ENCODE measurements around the gene HCN4. TPM values are rescaled to one million over a fixed set of nuclear protein-coding genes. Genes with fewer than 3 reads are reported as not detected.

The HCN4 gene
- total and polyA plus RNA-seq, 4 experiments from 2014 or later = not detected

DNA sequence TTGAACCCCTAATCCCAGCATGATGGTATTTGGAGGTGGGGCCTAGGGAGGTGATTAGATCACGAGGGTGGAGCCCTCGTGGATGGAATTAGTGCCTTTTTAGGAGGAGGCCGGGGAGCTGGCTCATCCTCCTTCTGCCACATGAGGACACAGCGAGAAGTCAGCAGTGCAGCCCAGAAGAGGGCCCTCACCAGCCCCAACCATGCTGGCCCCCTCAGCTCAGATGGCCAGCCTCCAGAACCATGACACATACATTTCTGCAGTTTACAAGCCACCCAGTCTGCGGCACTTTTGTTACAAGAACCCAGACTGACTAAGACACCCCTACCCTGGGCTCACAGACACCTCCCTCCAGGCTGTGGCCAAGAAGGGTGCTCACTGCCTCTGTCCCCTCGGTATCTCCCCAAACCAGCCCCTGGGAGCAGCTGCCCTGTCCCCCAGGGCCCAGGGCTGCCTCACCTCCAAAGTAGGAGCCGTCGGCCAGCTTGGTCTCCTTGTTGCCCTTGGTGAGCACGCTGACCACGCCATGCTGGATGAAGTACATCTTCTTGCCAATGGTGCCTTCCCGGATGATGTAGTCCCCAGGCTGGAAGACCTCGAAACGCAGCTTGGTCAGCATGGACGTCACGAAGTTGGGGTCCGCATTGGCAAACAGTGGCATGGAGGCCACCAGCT is 44.1 kb downstream of the HCN4 start:
- Mint-ChIP-seq H3K27ac (no peak overlapping the region), H3K36me3 (no peaks in the 10 kb centered on the region), H3K27me3 (peaks cover 3 to 11% of the 10 kb centered on the region in 2 donors), H3K4me3 (no peak overlapping the region), H3K4me1 (peaks cover 0 to 6% (median under 1%) of the 10 kb centered on the region in 4 donors), H3K9me3 (no peaks in the 10 kb centered on the region)
- ChIA-PET POLR2A (ENCODE audit: partially characterized antibody) (no interaction called here), CTCF (ENCODE audit: partially characterized antibody) (no interaction called here)
- no peak overlapping the region for H3K4me3 ChIP-seq (ENCODE audit: low read length in 2 of 2)
- DNase-seq = no peak
- no peak overlapping the region for H3K27ac ChIP-seq (ENCODE audit: low read depth, low read length)
- H3K9me3 ChIP-seq (ENCODE audit: control insufficient read depth in 1 of 2, low read length in 2 of 2) = no peaks in the 10 kb centered on the region
- H3K36me3 ChIP-seq (ENCODE audit: insufficient read depth, low read length) = no peaks in the 10 kb centered on the region
- H3K27me3 ChIP-seq (ENCODE audit: insufficient read depth, low read length) = no peaks in the 10 kb centered on the region
- H3K4me1 ChIP-seq (ENCODE audit: insufficient read depth, low read length) = no peaks in the 10 kb centered on the region
- intact Hi-C loops (cut with micrococcal nuclease) = no loop called here

DNA sequence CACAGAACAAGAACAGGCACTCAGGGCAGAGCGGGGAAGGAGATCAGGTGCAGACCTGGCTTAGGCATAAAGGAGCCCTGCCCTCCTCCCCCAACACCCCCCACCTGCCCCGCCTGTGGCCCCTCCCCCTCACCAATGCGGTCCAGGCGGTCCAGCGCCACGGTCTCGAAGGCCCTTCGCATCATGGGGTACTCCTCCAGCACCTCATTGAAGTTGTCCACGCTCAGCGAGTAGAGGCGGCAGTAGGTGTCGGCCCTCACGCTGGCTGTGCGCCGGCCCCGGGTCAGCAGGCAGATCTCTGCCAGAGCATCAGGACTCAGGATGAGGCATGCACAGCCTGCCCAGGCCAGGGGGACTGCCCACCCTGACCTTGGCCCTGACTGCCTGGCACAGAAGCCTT is 44.8 kb downstream of the HCN4 start:
- no peaks in the 10 kb centered on the region for H3K36me3 ChIP-seq (ENCODE audit: insufficient read depth, low read length)
- no peak overlapping the region for H3K27ac ChIP-seq (ENCODE audit: low read depth, low read length)
- POLR2A ChIA-PET (ENCODE audit: partially characterized antibody) = no interaction called here
- Mint-ChIP-seq H3K36me3 (no peaks in the 10 kb centered on the region), H3K4me3 (peak overlapping the region in 1 of 8 donors; percentile 31), H3K4me1 (peaks cover 0 to 10% (median under 1%) of the 10 kb centered on the region in 4 donors), H3K27me3 (peaks cover 5 to 15% of the 10 kb centered on the region in 2 donors), H3K9me3 (no peaks in the 10 kb centered on the region), H3K27ac (no peak overlapping the region)
- CTCF ChIA-PET (ENCODE audit: partially characterized antibody) = no interaction called here
- H3K4me3 ChIP-seq (ENCODE audit: low read length in 2 of 2) = no peak overlapping the region
- no peaks in the 10 kb centered on the region for H3K9me3 ChIP-seq (ENCODE audit: control insufficient read depth in 1 of 2, low read length in 2 of 2)
- intact Hi-C loops (cut with micrococcal nuclease) = no loop called here
- no peak for DNase-seq
- no peaks in the 10 kb centered on the region for H3K4me1 ChIP-seq (ENCODE audit: insufficient read depth, low read length)
- no peaks in the 10 kb centered on the region for H3K27me3 ChIP-seq (ENCODE audit: insufficient read depth, low read length)

DNA sequence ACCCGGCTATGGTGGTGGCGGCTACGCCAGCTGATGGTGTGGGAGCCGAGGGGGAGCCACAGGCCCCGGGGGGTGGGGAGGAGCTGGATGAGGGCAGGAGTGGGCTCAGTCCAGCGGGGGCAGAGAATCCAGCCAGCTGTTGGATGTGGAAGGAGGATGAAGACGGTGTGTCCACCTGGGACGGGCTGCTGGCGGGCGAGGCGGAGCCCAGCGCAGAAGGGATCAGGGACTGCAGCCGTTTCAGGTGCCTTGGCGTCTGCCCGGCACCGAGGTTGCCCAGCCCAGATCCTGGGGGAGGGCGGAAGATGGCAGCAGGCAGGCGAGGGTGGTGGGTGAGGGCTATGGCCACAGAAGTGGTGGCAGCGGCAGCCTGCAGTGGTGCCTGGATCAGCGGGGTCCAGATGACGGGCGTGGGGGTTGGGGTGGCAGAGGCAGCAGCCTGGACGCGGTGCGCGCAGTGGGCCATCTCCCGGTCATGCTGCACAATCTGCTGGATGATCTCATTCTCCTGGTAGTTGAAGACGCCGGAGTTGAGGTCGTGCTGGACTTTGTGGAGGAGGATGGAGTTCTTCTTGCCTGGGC is 45.3 kb downstream of the HCN4 start:
- intact Hi-C loops (cut with micrococcal nuclease) = no loop called here
- Histone ChIP-seq H3K27ac (ENCODE audit: low read depth, low read length) (no peak overlapping the region), H3K4me1 (ENCODE audit: insufficient read depth, low read length) (no peaks in the 10 kb centered on the region), H3K4me3 (ENCODE audit: low read length in 2 of 2) (no peak overlapping the region), H3K27me3 (ENCODE audit: insufficient read depth, low read length) (no peaks in the 10 kb centered on the region), H3K9me3 (ENCODE audit: control insufficient read depth in 1 of 2, low read length in 2 of 2) (no peaks in the 10 kb centered on the region), H3K36me3 (ENCODE audit: insufficient read depth, low read length) (no peaks in the 10 kb centered on the region)
- CTCF ChIA-PET (ENCODE audit: partially characterized antibody) = no interaction called here
- Mint-ChIP-seq H3K9me3 (no peaks in the 10 kb centered on the region), H3K36me3 (no peaks in the 10 kb centered on the region), H3K27me3 (peaks cover 5 to 15% of the 10 kb centered on the region in 2 donors), H3K4me1 (peaks cover 0 to 10% (median under 1%) of the 10 kb centered on the region in 4 donors), H3K27ac (no peak overlapping the region), H3K4me3 (peak overlapping the region in 1 of 8 donors; percentile 31)
- POLR2A ChIA-PET (ENCODE audit: partially characterized antibody) = no interaction called here
- DNase-seq = no peak

DNA sequence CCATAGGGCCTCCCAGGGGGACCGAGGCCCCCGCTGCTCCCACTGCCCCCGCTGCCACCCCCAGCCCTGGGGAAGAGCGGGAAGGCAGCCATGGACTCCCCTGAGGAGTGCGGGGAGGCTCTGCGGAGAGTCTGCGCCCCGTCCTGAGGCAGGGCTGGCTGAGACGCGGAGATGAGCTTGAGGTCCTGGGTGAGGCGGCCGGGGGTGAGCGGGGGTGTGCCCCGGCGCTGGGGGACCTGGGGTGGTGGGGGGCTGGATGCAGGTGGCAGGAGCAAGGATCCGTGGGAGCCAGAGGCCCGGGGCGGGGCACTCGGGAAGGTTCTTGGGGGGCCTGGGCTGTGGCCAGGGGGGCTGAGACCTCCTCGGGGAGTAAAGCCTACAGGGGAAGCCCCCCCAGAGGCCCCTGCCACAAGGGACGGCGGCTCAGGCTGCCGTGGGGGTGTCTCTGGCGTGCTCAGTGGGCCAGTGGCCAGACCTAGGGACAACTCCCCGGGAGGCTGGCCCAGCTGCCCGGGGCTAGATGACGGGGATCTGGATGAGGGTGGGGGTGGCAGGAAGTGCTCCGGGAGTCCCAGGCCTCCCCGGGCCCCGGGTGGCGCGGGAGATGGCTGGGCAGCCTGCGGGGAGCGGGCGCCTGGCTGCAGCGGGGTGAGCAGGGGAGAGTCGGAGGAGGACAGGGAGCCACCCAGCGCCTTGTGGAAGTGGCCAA is 45.9 kb downstream of the HCN4 start:
- ChIA-PET POLR2A (ENCODE audit: partially characterized antibody) (no interaction called here), CTCF (ENCODE audit: partially characterized antibody) (no interaction called here)
- peaks cover 5 to 14% of the 10 kb centered on the region in 2 donors for H3K27me3 Mint-ChIP-seq
- Histone ChIP-seq H3K4me1 (ENCODE audit: insufficient read depth, low read length) (no peaks in the 10 kb centered on the region), H3K9me3 (ENCODE audit: control insufficient read depth in 1 of 2, low read length in 2 of 2) (no peaks in the 10 kb centered on the region), H3K27me3 (ENCODE audit: insufficient read depth, low read length) (no peaks in the 10 kb centered on the region), H3K27ac (ENCODE audit: low read depth, low read length) (no peak overlapping the region), H3K4me3 (ENCODE audit: low read length in 2 of 2) (no peak overlapping the region), H3K36me3 (ENCODE audit: insufficient read depth, low read length) (no peaks in the 10 kb centered on the region)
- DNase-seq = no peak
- no peak overlapping the region for H3K4me3 Mint-ChIP-seq
- no peaks in the 10 kb centered on the region for H3K9me3 Mint-ChIP-seq
- peaks cover 0 to 10% (median under 1%) of the 10 kb centered on the region in 4 donors for H3K4me1 Mint-ChIP-seq
- no peaks in the 10 kb centered on the region for H3K36me3 Mint-ChIP-seq
- H3K27ac Mint-ChIP-seq = no peak overlapping the region
- intact Hi-C loops (cut with micrococcal nuclease) = no loop called here

DNA sequence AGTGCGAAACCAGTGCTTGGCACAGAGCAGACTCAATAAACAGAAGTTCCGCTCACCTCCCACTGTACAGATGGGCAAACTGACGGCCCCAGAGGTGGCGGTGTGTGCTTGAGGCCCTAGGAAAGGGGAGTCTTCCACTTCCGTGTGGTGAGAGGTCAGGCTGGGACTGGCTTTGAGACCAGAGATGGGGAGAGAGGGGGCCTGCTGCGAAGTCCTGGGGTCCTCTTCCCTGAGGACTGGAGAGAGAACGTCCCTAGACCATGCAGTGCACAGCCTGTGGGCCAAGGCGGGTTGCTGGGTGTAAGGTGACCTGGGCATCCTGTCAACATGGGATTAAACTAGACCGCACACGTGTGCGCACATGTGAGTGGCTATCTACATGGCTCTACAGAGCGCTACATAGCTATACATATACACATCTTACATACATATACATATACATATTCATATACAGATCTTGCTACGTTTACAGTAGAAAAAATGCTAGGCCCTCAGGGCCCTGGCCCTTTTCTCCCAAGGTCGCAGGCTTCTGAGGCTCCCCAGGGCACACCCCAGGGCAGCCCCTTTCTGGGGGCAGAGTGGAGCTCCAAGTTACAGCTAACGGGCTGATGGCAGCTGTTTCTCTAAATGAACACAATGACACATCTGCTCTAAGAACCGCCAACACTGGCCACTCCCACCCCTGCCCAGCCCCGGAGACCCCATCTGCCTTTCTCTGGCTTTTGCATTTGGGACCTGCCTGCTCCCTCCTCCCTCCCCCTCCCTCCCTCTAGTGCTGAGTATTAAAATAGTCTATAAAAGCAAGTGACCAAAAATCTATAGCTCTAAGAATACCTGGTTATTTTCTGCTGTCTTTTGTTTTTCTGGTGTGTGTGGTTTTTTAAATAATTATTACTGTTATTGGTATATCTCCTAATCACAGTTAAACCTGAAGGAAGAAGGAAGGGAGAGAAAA is 47.0 kb downstream of the HCN4 start:
- Histone ChIP-seq H3K4me3 (ENCODE audit: low read length in 2 of 2) (no peak overlapping the region), H3K27ac (ENCODE audit: low read depth, low read length) (no peak overlapping the region), H3K9me3 (ENCODE audit: control insufficient read depth in 1 of 2, low read length in 2 of 2) (no peaks in the 10 kb centered on the region), H3K27me3 (ENCODE audit: insufficient read depth, low read length) (no peaks in the 10 kb centered on the region), H3K4me1 (ENCODE audit: insufficient read depth, low read length) (no peaks in the 10 kb centered on the region), H3K36me3 (ENCODE audit: insufficient read depth, low read length) (no peaks in the 10 kb centered on the region)
- H3K4me3 Mint-ChIP-seq = no peak overlapping the region
- no peak for DNase-seq
- ChIA-PET POLR2A (ENCODE audit: partially characterized antibody) (no interaction called here), CTCF (ENCODE audit: partially characterized antibody) (no interaction called here)
- no peaks in the 10 kb centered on the region for H3K9me3 Mint-ChIP-seq
- intact Hi-C loops (cut with micrococcal nuclease) = no loop called here
- no peak overlapping the region for H3K27ac Mint-ChIP-seq
- H3K4me1 Mint-ChIP-seq = peaks cover 0 to 10% (median under 1%) of the 10 kb centered on the region in 4 donors
- H3K36me3 Mint-ChIP-seq = no peaks in the 10 kb centered on the region
- H3K27me3 Mint-ChIP-seq = peaks cover 7 to 19% of the 10 kb centered on the region in 2 donors

DNA sequence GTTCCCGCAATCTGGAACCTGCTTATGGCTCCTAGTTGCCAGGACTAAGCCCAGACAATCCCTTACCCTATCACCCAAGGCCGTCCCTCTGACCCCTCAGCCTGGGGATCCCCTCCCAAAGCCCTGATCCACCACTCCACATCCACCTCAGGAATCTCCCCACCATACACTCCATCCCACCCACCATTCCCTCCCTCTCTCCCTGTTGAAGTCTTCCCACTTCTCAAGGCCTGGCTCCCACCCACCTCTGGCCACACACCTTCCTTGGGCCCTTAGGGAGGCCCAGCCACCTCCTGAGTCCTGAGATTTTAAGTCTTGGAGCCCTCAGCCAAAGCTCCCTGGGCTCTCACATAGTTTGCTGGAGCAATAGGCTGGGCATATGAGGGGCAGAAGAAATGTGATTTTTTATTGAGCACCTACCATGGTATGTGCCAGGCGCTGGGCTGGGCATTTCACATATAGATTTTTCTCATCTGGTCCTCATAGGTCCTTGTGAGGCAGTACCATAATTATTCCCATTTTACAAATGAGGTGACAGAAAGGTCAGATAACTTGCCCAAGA is 48.1 kb downstream of the HCN4 start:
- ChIA-PET POLR2A (ENCODE audit: partially characterized antibody) (no interaction called here), CTCF (ENCODE audit: partially characterized antibody) (no interaction called here)
- H3K27me3 Mint-ChIP-seq = peaks cover 7 to 19% of the 10 kb centered on the region in 2 donors
- no peaks in the 10 kb centered on the region for H3K9me3 Mint-ChIP-seq
- no peak overlapping the region for H3K27ac ChIP-seq (ENCODE audit: low read depth, low read length)
- intact Hi-C loops (cut with micrococcal nuclease) = no loop called here
- no peak for DNase-seq
- no peaks in the 10 kb centered on the region for H3K36me3 ChIP-seq (ENCODE audit: insufficient read depth, low read length)
- H3K4me3 ChIP-seq (ENCODE audit: low read length in 2 of 2) = no peak overlapping the region
- H3K4me1 Mint-ChIP-seq = peaks cover 0 to 7% (median under 1%) of the 10 kb centered on the region in 4 donors
- no peaks in the 10 kb centered on the region for H3K4me1 ChIP-seq (ENCODE audit: insufficient read depth, low read length)
- no peaks in the 10 kb centered on the region for H3K9me3 ChIP-seq (ENCODE audit: control insufficient read depth in 1 of 2, low read length in 2 of 2)
- H3K27ac Mint-ChIP-seq = no peak overlapping the region
- no peaks in the 10 kb centered on the region for H3K36me3 Mint-ChIP-seq
- no peak overlapping the region for H3K4me3 Mint-ChIP-seq
- H3K27me3 ChIP-seq (ENCODE audit: insufficient read depth, low read length) = no peaks in the 10 kb centered on the region
